Activated CD4-positive, alpha-beta T cell treated with anti-CD3 and anti-CD28 coated beads, Interleukin-2, amount 10 ng/mL, durations not matched to agents 24 days and 14 days (primary cell): ENCODE results near the gene SYT2. TPM values are rescaled to one million over a fixed set of nuclear protein-coding genes. Genes with fewer than 3 reads are reported as not detected.
A peak's percentile ranks its signal among the peaks of the same experiment; 100 is the strongest.
"Not testable (repeated sequence)": the region's sequence is repeated elsewhere in the genome, so short reads cannot be mapped to it uniquely, and the experiment has no call there.

ENCODE experiments used
- DNase-seq: peaks from one replicate; pipeline ENCODE4 v3.0.0; 2022
- H3K27ac Mint-ChIP-seq: one replicate; pipeline ENCODE4 v1.8.0; 2022; ENCODE audit warnings: mild to moderate bottlenecking, mixed read lengths
- H3K27me3 Mint-ChIP-seq: one replicate; pipeline ENCODE4 v1.8.0; 2022; ENCODE audit warnings: mixed read lengths
- H3K36me3 Mint-ChIP-seq: one replicate; pipeline ENCODE4 v1.8.0; 2022; ENCODE audit warnings: low read depth, mild to moderate bottlenecking, mixed read lengths
- H3K4me1 Mint-ChIP-seq: one replicate; pipeline ENCODE4 v1.8.0; 2021; ENCODE audit warnings: mixed read lengths
- H3K4me3 Mint-ChIP-seq: one replicate; pipeline ENCODE4 v1.8.0; 2022; ENCODE audit warnings: mild to moderate bottlenecking, moderate library complexity, mixed read lengths
- H3K9me3 Mint-ChIP-seq: one replicate; pipeline ENCODE4 v1.8.0; 2021; ENCODE audit warnings: mixed read lengths
- intact Hi-C: fragments of 100-400 bp; cut with micrococcal nuclease; formaldehyde crosslinking; loops from one replicate; pipeline ENCODE4 v1.15.1; 2023
- total RNA-seq: library from RNA; stranded (reverse); gene quantifications from 2 replicates; pipeline ENCODE4 v1.2.3, GENCODE V29; 2022

SYT2 gene
- total RNA-seq, 1 donor from 2014 or later: not detected

DNA sequence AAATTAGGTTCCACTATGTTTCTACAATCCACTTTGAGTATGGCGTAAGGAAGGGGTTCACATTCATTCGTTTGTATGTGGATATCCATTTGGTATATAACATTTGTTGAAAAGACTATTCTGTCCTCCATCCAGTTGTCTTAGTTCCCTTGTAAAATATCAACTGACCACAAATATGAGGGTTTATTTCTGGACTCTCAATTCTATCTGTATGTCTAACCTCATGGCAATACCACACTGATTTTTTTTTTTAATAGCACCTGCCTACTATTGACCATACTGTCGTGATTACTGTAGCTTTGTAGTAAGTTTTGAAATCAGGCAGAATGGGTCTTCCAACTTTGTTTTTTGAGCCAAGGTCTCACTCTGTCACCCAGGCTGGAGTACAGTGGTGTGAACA lies 98.2 kb downstream of the SYT2 start:
- not testable (repeated sequence) for H3K9me3 Mint-ChIP-seq, H3K27ac Mint-ChIP-seq, DNase-seq, H3K27me3 Mint-ChIP-seq, H3K4me3 Mint-ChIP-seq, H3K36me3 Mint-ChIP-seq
- intact Hi-C loops: loop anchor here (10.0 kb wide), 1 partner anchor 47 kb away; no protein-coding TSS in a partner anchor
- H3K4me1 Mint-ChIP-seq: peaks cover 15% of the 10 kb centered on the region

DNA sequence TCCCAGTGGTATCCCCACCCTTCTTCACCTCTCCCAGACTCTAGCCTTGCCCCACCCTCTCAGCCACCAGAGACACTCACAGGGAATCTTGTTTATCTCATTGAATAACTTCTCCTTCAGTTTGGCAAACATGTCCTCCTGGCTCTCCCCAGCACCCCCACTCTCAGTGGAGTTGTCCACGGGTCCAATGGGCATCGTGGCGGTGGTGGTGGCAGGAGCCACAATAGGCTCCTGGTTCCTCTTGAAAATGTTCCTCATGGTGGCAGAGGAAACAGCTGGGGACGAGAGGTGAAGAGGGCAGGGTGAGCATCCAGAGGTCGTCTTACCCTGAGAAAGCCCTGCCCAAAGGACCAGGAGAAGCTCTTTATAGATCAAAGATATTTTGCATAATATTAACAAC lies 104.7 kb downstream of the SYT2 start:
- no peak for DNase-seq
- Mint-ChIP-seq H3K36me3 (no peaks in the 10 kb centered on the region), H3K27ac (no peak overlapping the region)

DNA sequence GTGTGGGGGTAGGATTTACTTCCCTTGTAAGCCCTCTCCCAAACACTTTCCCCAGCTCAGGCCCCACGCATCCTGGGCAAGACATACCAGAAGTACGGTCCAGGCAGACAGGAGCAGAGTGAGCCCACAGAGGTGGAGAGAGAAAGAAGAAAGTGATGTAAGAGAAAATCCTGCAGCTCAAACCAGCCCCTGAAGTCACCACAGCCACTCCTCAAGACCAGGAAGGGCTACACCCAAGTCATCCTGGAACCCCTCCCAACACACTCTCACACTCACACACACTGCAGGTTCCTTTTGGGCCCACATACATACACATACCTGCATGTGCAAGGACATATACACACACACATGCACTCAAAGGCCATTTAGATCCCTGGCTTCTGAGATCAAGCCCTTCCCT lies 106.8 kb downstream of the SYT2 start:
- H3K4me1 Mint-ChIP-seq: peaks cover 2% of the 10 kb centered on the region
- H3K9me3 Mint-ChIP-seq: no peaks in the 10 kb centered on the region
- DNase-seq: no peak
- no peak overlapping the region for H3K27ac Mint-ChIP-seq
- no peaks in the 10 kb centered on the region for H3K36me3 Mint-ChIP-seq
- no peaks in the 10 kb centered on the region for H3K27me3 Mint-ChIP-seq
- intact Hi-C loops: no loop called here
- no peak overlapping the region for H3K4me3 Mint-ChIP-seq

More for the DNA sequence above, 104.7 kb downstream of the SYT2 start:
- peaks cover 2% of the 10 kb centered on the region for H3K4me1 Mint-ChIP-seq
- H3K27me3 Mint-ChIP-seq: no peaks in the 10 kb centered on the region
- H3K9me3 Mint-ChIP-seq: no peaks in the 10 kb centered on the region
- intact Hi-C loops: no loop called here
- H3K4me3 Mint-ChIP-seq: no peak overlapping the region

GRCh38 chr1:202600432-202601041 lies 109.7 kb downstream of the SYT2 start:
- no peaks in the 10 kb centered on the region for H3K27me3 Mint-ChIP-seq
- no peaks in the 10 kb centered on the region for H3K9me3 Mint-ChIP-seq
- H3K36me3 Mint-ChIP-seq: no peaks in the 10 kb centered on the region
- H3K4me3 Mint-ChIP-seq: no peak overlapping the region
- peaks cover 2% of the 10 kb centered on the region for H3K4me1 Mint-ChIP-seq
- intact Hi-C loops: no loop called here
- DNase-seq: no peak
- H3K27ac Mint-ChIP-seq: no peak overlapping the region

DNA sequence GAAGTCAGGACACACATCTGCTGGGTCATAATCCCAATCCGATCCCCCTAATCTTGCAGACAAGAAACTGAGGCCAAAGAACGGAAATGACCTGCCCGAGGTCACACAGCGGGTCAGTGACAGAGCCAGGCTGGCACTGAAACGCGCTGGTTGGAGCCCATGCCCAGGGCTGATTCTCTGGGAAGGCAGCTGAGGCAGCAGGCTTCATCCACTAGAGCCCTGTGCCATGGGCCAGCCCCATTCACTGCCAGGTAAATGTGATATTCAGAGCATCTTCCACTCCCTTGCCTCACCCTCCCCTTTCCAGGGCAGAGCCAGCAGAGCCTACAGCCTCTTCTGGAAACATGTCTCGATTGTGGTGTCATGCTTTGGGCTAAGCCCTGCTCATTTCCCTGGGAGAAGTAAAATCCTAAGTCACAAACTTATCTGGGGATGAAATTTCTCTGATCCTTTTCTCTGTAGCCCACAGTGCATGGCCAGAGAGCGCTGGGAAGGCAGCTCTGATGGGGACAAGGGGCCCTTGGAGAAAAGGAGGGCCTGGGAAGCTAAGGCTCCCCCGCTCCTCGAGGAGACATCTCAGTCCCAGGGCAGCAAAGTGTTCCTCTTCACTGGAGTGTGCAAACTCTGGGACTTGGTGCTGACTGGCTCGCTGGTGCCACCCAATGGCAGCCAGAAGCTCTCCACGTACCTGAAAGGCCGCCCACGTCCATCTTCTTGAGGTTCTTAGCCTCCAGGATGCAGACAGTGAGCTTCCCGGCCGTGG lies 110.4 kb downstream of the SYT2 start:
- DNase-seq: peak; percentile 76
- no peak overlapping the region for H3K4me3 Mint-ChIP-seq
- H3K27me3 Mint-ChIP-seq: no peaks in the 10 kb centered on the region
- no peaks in the 10 kb centered on the region for H3K9me3 Mint-ChIP-seq
- no peaks in the 10 kb centered on the region for H3K36me3 Mint-ChIP-seq
- intact Hi-C loops: no loop called here
- H3K4me1 Mint-ChIP-seq: peaks cover 2% of the 10 kb centered on the region
- H3K27ac Mint-ChIP-seq: no peak overlapping the region

DNA sequence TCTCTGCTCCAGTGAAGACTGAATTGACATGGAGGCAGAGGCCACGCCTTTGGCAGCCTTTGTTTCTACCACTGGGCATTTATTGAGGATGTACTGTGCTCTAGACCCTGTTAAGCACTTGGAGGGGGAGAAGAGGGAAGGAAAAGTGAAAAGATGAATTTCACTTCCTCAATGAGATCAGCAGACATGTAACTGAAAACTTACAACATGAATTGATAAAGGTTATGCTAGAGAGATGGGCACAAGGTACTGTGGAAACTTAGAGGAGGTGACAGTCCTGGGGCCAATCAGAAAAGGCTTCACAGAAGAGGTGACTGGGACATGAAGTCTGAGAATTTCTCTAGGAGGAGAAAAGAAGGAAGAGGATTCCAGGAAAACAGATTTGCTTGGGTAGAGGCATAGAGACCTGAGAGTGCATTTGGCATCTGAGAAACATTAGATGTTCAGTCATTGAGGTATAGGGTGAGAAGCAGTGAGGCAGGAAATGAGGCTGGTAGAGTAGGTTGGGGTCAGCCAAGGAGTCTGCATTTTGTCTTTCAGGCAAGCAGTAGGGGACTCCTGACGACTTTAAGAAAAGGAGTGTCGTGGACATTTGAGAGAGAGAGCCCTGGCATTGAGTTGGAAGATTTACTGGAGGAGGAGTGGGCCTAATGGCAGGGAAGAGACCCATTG lies 113.0 kb downstream of the SYT2 start:
- Mint-ChIP-seq H3K9me3 (no peaks in the 10 kb centered on the region), H3K27me3 (no peaks in the 10 kb centered on the region), H3K4me1 (no peaks in the 10 kb centered on the region), H3K36me3 (no peaks in the 10 kb centered on the region), H3K4me3 (no peak overlapping the region), H3K27ac (no peak overlapping the region)
- intact Hi-C loops: no loop called here
- DNase-seq: no peak

- intact Hi-C loops: no loop called here
These were observed 113.6 kb downstream of the SYT2 start for GRCh38 chr1:202596638-202597037.

GRCh38 chr1:202593845-202594244 lies 116.4 kb downstream of the SYT2 start:
- Mint-ChIP-seq H3K4me3 (no peak overlapping the region), H3K27ac (no peak overlapping the region), H3K9me3 (no peaks in the 10 kb centered on the region), H3K36me3 (no peaks in the 10 kb centered on the region), H3K4me1 (no peaks in the 10 kb centered on the region), H3K27me3 (no peaks in the 10 kb centered on the region)
- no peak for DNase-seq
- intact Hi-C loops: no loop called here

More at GRCh38 chr1:202596638-202597037, 113.6 kb downstream of the SYT2 start:
- Mint-ChIP-seq H3K4me3 (no peak overlapping the region), H3K4me1 (no peaks in the 10 kb centered on the region), H3K36me3 (no peaks in the 10 kb centered on the region), H3K27me3 (no peaks in the 10 kb centered on the region), H3K9me3 (no peaks in the 10 kb centered on the region), H3K27ac (no peak overlapping the region)
- DNase-seq: no peak

DNA sequence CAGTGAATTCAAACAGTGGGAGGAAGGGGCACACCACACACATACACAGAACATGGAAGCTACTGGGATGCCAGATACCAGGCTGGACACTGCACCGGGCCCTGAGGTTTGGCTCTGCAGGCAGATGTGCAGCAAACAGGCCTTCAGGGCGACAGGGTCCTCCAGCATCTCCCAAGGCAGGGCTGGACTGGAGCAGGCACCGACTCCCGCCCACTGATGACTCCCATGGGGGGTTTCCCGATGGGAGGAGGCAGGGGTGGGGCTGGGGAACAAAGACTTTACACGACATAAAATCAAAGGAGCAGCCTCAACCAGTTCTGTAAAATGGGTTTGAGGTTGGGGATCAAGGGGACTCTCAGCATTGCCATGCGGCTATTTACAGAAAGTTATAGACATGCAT lies 118.1 kb downstream of the SYT2 start:
- H3K27me3 Mint-ChIP-seq: no peaks in the 10 kb centered on the region
- no peaks in the 10 kb centered on the region for H3K9me3 Mint-ChIP-seq
- no peak overlapping the region for H3K4me3 Mint-ChIP-seq
- no peak overlapping the region for H3K27ac Mint-ChIP-seq
- DNase-seq: no peak
- peaks cover 1% of the 10 kb centered on the region for H3K4me1 Mint-ChIP-seq
- no peaks in the 10 kb centered on the region for H3K36me3 Mint-ChIP-seq
- intact Hi-C loops: no loop called here

DNA sequence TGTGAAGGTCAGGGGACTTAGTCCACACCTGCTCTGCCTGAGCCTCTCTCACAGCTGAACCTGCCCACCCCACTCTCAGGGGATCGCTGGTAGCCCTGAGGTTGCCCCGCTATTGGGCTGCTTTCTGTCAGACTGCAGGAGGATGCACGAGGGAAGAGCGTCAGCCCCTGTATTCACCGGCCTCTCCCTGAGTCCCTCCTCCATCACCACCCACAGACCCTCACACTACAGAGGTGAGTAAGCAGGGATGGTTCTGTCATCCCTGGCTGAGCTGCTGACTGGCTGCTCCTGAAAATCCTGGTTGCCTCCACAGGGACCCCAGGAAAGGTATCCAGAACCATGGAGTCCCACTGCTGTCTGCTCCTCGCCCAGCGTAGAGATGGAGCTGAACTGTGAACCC lies 118.7 kb downstream of the SYT2 start:
- Mint-ChIP-seq H3K4me3 (no peak overlapping the region), H3K27ac (no peak overlapping the region), H3K4me1 (peaks cover 1% of the 10 kb centered on the region), H3K36me3 (no peaks in the 10 kb centered on the region), H3K27me3 (no peaks in the 10 kb centered on the region), H3K9me3 (no peaks in the 10 kb centered on the region)
- intact Hi-C loops: no loop called here
- DNase-seq: no peak

- DNase-seq: no peak
- H3K4me3 Mint-ChIP-seq: no peak overlapping the region
- H3K36me3 Mint-ChIP-seq: no peaks in the 10 kb centered on the region
- intact Hi-C loops: no loop called here
- H3K27me3 Mint-ChIP-seq: no peaks in the 10 kb centered on the region
- no peaks in the 10 kb centered on the region for H3K9me3 Mint-ChIP-seq
- H3K27ac Mint-ChIP-seq: no peak overlapping the region
- H3K4me1 Mint-ChIP-seq: peaks cover 5% of the 10 kb centered on the region
These were observed 119.3 kb downstream of the SYT2 start for GRCh38 chr1:202590975-202591411.

DNA sequence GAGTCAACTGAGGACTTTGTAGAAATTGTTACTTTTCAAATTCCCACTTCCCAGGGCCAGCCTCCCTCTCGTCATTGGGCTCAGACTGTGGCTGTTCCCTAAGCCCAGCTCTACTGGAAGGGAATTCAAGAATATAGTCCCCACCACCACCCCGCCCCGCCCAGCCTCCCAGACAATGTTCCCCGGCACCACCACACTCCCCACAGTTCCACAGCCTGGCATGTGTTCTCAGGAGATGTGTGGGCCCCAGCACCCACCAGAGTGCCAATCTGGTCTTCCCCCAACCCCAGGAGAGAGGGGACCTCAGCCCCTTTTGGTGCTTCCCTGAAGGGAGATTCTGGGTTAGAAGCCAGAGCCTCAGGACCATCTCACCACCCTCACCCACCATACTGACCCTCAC lies 120.1 kb downstream of the SYT2 start:
- DNase-seq: no peak
- H3K9me3 Mint-ChIP-seq: no peaks in the 10 kb centered on the region
- H3K4me1 Mint-ChIP-seq: peaks cover 6% of the 10 kb centered on the region
- H3K36me3 Mint-ChIP-seq: no peaks in the 10 kb centered on the region
- intact Hi-C loops: no loop called here
- no peaks in the 10 kb centered on the region for H3K27me3 Mint-ChIP-seq
- no peak overlapping the region for H3K27ac Mint-ChIP-seq
- H3K4me3 Mint-ChIP-seq: no peak overlapping the region

DNA sequence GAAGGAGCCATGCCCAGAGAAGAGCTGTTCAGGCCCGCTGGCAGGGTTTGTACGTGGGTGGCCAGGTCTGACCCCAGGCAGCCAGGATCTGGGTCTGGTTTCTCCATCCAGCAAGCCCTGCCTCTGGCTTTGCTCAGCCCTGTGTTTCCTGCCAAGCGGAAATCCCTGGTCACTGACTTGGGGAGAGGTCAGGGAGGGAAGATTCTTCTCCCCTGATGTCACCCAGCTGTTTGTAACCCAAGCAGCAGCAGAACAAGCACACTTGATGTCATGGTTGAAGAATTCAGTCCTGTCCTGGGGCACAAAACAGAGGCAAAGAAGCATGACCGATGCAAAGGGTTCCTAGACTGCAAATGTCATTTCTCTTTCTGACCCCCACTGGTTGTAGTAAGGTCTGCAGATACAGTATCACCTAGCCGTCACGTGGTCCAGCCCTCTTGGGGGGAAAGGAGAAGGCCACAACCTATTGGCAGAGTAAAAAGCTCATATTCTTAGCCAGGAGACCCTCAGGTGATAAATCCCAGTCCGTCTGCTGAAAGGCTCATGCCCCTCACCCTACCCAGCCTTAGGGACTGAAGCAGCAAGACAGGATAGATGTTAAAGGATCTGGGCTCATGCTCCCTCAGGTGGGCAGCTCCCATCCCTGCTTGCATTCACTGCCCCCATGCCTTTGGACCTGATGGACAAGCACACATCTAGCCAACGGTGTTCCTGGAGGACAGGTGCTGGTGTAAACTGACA lies 120.9 kb downstream of the SYT2 start:
- peaks cover 6% of the 10 kb centered on the region for H3K4me1 Mint-ChIP-seq
- H3K4me3 Mint-ChIP-seq: no peak overlapping the region
- H3K36me3 Mint-ChIP-seq: no peaks in the 10 kb centered on the region
- intact Hi-C loops: no loop called here
- no peak overlapping the region for H3K27ac Mint-ChIP-seq
- H3K27me3 Mint-ChIP-seq: no peaks in the 10 kb centered on the region
- no peaks in the 10 kb centered on the region for H3K9me3 Mint-ChIP-seq
- DNase-seq: no peak
